Ramos (cell line): ENCODE measurements around the gene TNFAIP2.
"Not testable (repeated sequence)": the region's sequence is repeated elsewhere in the genome, so short reads cannot be mapped to it uniquely, and the experiment has no call there.

Source experiments
- in situ Hi-C: fragments of 300-500 bp; cut with MboI; formaldehyde crosslinking; loops from one replicate; pipeline ENCODE4 v1.14.3; 2022; ENCODE audit warnings: low sequenced_read_pairs; ENCODE audit not compliant: unreplicated experiment

The TNFAIP2 gene

DNA sequence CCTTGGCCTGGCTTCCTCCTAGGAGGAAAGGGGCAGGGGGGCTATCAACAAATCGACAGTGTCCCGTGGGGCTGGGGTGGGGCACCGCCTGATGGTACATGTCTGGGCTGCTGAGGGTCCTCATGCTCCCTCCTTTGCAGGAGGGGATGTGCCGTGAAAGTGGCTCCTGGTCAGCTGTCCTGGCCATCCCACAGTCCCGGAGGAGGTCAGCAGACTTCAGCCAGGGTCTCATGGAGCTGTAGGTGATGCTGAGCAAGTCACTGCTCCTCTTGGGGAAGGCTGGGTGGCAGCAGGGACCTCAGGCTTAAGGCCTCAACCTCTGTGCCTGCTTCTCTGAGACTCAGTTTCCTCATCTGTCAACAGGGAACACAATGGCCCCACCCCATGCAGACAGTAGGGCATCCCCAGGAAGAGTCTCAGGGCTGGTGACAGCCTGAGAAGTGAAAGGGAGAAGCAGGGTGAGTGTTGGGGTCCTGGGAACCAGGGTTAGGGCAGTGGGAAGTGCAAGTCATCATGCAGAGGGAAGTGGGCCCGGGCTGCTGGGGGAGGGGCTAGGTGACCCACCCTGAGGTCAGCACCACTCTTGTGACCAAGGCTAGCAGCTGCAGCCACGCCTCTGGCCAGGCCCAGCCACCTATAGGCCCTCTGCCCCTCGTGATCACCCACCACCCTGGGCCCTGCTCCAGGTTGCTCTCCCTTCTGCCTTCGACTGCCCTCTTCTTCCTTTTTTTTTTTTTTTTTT, 4.4 kb upstream of the TNFAIP2 start:
- in situ Hi-C loops: no loop called here

DNA sequence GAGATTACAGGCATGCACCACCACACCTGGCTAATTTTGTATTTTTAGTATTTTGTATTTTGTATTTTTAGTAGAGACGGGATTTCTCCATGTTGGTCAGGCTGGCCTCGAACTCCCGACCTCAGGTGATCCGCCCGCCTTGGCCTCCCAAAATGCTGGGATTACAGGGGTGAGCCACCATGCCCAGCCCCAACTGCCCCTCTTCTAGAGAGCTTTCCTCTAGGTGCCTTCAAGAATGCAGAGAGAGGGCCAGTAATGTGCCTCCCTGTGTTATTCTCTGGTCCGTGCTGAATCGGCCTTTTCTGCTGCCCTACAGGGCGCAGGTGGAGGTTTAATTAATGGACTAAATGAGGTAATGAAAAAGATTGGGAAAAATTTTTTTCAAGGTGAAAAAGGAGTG, 3.7 kb upstream of the TNFAIP2 start:
- in situ Hi-C loops: not testable (repeated sequence)

DNA sequence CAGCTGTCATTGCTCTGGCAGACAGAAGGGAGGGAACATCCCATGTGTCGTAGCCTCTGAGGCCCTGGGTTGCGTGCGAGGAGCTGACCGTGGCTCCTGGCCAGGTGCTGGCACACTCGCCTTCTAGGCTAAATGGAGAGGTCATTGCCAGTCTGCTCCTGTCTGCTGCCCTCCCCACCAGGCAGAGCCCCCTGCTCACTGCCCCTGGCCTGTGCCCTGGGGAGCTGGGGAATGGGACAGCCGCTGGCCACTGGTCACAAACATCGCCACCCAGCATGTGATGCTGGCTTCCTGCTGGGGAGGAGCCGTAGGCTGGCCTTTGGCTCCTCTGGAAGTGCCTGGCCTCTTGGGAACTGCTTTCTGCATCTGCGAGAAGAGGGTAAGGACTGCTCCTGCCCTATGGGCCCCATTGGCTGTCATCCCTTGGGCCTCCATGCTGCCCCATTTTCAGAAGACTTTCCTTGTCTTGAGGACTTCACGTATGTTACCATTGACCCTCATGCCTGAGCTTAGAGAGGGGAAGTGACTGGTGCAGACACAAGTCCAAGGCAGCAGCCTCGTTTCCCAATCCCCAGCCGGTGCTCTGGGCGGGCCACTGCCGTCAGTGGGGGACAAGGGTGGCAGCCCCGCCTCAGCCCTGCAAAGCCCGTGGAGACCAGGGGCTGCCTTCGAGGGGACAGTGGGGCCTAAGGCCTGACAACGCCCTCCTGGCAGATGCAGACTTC, 2.0 kb upstream of the TNFAIP2 start:
- in situ Hi-C loops: no loop called here

DNA sequence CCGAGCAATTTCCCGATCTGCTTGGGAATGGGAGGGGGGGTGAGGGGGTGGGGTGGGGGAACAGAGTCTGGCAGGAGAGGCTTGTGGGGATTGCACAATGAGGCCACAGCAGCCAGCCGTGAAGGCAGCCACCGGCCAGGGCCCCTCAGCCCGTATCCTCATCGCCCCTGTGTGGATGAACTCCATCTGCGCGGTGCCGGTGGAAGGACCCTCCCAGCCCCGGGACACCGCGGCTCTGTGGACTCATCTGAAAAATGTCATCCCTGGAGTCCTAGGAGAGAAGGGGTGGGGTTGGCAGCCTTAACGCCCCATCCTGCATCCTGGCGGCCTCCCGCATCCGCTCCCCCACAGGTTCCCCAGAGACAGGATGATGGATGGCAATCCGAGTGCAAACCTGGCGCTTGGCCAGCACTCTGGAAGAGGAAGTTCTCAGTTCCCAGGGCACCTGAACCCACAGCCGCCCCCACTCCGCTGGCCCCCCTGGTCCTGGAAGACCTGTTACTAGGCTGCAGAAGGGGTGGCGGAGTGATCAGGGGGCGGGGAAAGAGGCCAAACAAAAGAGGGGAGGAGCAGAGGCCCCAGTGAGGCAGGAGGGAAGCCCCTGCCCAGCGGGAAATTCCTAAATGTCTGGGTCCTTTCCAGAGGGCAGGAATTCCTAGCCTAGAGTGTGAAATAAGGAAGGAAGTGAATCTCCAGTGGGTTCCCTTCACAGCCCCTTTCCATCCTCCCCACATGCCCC, 1.2 kb upstream of the TNFAIP2 start:
- in situ Hi-C loops: no loop called here

DNA sequence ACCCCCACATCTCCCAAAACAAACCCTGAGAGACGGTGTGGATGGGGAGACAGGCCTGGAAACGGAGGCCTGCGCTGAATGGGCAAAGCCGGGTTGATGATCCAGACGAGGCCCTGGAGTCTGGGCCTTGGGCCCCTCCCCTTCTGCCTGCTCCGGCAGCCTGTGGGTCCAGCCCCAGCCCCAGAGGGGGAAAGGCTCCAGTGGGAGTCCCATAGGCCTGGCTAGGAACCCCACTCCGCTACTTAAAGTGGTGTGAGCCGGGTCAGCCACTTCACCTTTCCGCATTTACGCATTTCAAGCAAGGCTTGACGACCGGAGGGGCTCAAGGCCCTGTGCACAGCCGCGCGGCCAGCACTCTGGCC, 695 bp upstream of the TNFAIP2 start:
- in situ Hi-C loops: no loop called here

DNA sequence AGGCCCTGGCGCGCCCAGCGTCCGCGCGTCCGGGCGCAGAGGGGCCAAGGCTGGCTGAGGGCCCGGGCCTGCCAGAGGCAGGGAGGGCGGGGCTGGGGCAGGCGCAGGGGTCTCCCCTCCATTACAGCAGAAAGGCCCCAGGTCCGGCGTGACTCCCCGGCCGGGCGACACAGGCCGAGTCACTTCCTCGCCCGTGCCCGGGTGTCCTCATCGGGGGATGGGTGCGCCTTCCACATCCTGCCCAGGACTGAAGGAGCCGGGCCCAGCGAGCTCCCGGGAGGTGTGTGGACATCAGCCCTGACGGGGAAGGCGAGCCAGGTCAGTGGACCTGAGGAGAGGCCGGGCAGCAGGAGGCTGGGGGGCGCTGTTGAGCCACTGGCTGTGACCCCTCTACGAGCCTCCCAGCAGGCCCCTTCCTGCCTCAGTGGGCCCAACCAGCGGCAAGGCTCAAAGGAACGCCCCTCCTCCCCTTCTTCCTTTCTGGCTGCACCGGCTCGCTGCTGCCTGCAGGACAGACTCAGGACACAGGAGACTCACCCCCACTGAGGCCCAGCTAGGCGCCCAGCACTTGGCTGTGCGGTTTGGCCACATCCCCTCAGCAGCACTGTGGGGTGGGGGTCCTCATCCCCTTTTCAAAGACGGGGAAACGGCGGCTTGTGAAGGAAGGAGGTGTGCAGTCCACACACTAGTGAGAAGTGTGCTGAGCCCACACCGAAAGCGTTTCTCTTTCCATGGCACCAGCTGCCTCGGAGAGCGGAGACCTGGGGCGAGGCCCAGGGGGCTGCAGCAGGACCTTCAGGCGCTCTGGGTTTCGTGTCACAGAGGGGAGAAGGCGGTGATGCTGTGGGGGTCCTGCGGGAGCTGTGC, 606 bp downstream of the TNFAIP2 start:
- in situ Hi-C loops: no loop called here

DNA sequence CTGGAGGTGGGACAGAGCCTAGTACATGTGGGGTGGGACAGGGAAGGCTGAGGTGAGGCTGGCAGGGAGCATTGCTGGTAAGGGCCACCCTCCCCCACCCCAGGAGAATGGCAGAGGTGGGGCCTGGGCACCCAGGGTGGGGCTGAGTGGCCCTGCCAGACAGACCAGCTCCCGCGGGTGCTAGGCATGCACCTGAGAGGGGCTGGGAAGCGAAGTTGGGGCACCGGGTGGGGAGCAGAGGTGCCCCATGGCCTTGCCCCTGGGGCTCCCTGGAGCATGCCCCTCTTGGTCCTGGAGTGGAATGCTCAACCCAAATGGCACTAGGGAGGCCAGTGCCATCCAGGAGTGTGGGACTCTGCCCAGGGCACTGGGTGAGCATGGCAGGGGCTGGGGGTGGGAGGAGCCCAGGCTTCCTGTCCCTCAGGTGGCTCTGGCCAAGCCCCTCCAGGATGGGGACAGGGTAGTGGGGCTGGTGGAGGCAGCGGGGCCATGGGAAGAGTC, 1.3 kb downstream of the TNFAIP2 start:
- in situ Hi-C loops: no loop called here

DNA sequence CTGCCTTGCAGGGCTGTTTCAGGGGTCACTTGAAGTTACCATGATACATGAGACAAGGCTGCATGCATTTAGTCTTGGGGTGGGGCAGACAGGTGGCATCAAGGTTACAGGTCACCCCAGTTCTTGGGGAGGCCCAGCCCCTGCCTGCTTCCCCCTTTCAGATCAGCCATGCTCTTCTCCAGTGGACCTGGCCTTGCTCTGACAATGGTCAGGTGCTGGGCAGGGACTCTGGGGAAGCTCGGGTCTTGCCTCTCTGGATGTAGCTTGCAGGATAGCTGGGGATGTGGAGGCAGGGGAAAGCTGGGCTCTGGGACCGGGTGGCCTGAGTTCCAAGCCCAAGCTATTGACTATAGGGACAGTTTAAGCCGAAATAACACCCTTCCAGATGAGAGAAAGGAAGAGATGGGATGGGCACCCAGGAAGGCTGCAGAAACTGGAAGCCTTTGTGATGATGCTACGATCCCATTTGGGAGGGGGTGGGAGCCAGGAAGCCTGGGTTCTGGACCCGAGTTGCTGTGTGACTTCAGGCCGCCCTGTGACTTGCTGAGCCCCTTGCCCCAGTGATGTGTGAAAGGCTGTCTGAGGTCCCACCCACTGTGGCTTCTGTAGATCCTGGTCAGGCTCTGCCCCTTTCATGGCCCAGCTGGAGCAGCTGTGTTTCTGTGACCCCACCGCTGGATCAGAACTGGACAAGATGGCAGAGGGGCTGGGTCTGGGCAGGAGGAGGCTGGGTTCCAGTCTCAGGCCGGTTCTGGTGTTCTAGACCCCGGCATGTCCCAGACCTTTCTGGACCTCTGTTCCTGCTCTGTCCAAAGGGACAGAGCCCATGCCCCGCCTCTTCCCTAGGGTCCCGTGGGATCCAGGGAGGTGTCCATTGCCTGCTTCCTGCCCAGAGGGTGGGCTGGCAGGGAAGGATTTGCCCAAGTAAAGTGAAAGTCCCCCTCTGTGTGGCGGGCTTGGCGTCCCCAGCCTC, 2.1 kb downstream of the TNFAIP2 start:
- in situ Hi-C loops: no loop called here

DNA sequence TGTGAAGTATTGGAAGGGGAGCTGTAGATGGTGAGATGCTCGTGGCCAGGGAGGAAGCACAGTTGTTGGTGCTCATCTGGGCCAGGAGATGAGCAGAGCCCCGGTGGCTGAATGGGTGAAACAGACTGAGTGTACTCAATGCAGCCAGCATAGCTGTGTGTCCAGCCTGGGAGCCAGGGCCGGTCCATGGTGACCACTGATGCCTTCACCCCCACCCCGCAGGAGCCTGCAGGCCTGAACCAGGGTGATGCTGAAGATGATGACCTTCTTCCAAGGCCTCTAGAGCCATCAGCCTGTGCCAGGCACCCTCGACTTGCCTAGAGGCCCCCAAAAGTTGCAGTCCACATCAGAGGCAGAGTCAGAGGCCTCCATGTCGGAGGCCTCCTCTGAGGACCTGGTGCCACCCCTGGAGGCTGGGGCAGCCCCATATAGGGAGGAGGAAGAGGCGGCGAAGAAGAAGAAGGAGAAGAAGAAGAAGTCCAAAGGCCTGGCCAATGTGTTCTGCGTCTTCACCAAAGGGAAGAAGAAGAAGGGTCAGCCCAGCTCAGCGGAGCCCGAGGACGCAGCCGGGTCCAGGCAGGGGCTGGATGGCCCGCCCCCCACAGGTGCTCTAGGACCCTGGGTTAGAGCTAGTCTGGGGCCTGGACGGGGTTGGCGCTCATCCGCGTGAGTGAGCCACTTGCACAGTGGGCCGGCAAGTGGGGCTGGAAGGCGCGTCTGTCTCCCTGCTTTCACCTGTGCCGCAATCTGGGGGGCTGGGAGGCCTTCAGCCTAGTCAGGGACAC, 3.0 kb downstream of the TNFAIP2 start:
- in situ Hi-C loops: no loop called here

DNA sequence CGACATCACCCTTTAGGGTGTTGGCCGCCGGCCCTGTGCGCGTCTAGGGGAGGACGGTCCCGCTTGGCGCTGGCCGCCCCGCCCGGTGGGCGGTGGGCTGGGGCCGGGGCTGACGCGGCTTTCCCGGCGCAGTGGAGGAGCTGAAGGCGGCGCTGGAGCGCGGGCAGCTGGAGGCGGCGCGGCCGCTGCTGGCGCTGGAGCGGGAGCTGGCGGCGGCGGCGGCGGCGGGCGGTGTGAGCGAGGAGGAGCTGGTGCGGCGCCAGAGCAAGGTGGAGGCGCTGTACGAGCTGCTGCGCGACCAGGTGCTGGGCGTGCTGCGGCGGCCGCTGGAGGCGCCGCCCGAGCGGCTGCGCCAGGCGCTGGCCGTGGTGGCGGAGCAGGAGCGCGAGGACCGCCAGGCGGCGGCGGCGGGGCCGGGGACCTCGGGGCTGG, 3.6 kb downstream of the TNFAIP2 start:
- in situ Hi-C loops: no loop called here

DNA sequence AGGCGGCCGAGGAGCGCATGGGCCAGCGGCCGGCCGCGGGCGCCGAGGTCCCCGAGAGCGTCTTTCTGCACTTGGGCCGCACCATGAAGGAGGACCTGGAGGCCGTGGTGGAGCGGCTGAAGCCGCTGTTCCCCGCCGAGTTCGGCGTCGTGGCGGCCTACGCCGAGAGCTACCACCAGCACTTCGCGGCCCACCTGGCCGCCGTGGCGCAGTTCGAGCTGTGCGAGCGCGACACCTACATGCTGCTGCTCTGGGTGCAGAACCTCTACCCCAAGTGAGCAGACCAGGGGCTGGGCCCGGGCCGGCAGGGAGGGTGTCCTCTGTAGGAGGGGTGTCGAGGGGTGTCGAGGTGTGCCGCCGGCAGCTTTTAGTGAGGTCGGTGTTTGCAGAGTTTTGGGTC, 4.1 kb downstream of the TNFAIP2 start:
- in situ Hi-C loops: no loop called here

DNA sequence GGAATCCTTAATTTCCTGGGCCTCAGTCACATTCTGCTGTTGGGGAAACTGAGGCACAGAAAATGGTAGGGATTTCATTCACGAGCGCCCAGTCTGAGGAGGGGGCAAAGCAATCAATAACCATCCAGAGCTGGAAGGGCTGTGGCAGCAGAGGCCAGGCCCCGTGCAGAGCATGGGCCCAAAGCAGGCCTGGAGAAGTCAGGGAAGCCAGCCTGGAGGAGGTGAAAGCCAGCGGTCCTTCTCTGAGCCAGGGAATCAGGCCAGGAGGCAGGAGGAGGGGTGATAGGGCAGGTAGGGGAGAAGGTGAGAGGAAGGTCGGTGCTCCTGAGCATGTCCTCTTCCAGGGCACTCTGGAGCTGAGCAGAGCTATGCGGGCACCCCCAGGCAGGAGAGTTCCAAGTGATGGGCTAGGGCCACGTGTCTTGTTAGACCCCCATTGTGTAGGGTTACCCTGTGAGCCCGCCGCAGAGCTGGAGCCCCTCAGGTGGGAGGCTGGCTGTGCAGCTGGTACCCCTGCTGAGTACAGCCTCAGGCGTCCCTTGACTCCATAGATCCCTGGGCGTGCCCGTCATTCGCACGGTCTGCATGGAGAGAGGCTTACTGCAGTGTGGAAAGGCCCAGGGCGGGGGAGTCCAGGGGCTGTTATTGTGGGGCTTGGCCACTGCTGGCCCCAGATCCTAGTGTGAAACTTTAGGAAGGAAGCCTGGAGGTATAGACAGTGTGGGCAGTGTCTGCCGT, 4.8 kb downstream of the TNFAIP2 start:
- in situ Hi-C loops: no loop called here

DNA sequence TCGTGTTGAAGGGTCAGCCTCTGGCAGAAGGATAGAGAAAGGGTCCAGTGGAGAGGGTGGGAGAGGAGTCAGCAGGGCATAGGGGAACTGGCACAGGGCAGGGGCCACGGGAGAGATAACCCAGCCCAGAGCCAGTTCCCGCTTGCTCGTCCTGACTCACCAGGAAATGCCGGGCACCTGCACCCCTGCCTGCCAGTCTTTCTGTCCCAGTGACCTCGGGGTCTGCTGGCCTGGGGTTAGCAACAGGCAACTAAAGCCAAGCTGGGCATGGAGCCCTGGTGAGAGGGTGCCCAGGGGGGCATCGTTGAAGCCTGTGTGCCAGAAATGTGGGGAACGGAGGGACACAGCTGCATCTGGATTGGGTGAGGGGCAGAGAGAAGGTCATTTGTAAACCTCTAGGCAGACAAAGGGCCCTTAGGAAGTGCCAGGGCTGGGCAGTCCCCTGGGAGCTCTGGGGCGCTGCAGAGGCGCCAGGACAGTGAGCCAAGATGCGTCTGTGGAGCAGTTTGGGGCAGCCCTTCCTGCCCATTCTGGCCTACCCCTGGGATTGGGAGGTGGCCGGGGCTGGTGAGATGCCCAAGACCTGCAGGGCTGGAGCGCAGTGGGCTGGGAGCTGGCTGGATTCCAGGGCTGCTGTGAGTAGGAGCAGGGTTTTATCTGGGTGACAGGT, 5.5 kb downstream of the TNFAIP2 start:
- in situ Hi-C loops: no loop called here

DNA sequence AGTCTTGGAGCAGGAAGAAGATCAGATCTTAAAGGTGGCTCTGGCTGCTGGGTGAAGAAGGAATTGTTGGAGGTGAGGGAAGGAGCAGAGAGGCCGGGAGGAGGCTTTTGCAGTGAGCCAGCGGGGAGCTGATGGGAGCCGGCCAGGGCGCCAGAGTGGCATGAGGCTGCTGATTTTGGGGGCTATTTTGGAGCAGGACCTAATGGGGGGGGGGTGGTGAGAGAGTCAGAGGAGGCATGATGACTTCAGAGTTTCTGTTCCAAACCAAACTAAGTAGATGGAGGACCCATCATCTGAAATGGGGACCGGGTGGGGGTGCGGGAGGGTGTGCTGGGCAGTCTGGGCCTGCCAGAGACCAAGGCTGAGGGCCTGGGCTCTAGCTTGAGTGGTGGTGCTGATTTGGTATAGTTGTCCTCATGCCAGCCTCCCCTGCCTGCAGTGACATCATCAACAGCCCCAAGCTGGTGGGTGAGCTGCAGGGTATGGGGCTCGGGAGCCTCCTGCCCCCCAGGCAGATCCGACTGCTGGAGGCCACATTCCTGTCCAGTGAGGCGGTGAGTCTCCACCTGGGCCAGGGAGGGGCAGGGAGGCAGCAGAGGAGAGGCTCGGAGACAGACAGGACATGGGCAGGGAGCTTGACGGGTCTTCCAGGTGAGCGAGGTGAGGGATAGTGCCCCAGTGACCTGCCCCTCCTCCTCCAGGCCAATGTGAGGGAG, 6.2 kb downstream of the TNFAIP2 start:
- in situ Hi-C loops: no loop called here

DNA sequence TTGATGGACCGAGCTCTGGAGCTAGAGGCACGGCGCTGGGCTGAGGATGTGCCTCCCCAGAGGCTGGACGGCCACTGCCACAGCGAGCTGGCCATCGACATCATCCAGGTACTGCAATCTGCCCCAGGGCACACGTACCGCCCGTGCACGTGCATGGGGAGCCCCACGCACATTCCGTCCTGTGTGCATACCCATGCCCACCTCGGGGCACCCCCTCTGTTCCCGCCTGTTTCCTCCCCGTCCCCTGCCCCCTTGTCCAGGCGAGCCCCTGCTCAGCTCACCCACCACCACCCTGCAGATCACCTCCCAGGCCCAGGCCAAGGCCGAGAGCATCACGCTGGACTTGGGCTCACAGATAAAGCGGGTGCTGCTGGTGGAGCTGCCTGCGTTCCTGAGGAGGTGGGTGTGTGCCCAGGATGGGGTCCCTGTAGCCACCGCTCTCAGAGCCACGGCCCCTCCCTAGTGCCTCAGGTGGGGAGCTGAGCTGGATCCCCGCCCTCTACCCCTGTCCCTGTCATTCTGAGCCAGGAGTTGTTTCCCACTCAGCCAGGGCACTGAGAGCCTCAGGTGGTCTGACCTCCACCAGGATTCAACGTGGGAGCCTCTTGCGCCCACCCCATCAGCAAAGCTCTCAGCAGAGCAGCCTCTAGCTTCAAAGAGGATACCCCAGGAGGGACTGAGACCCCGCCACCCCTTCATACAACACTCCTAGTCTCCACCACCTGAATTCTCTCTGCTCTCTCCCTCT, 6.9 kb downstream of the TNFAIP2 start:
- in situ Hi-C loops: no loop called here

DNA sequence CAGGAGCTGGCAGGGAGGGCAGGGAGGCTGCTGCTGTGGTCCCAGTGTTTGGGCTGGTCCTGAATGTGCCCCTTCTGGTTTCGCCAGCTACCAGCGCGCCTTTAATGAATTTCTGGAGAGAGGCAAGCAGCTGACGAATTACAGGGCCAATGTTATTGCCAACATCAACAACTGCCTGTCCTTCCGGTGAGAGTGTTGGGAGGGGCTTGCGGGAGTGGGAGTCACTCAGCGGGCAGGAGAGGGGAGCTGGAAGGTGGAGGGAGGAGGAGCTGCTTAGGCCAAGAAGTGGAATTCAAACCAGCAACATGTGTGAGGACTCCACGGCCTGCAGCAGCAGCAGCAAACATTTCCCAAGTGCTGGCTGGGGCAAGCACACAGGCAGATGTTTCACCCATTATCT, 7.7 kb downstream of the TNFAIP2 start:
- in situ Hi-C loops: no loop called here
